Neural cell (in vitro differentiated cells): Measurements from ENCODE around the gene KRT76. TPM values are rescaled to one million over a fixed set of nuclear protein-coding genes. Genes with fewer than 3 reads are reported as not detected.

Source experiments
- H2AFZ ChIP-seq: fragments of 200-600, 300-800 bp; sonication (generic), shearing (Covaris generic); 2 replicates; pipeline ENCODE4 v1.6.0; 2014; ENCODE audit warnings: low read depth, mild to moderate bottlenecking, antibody characterized with exemption, low read length, moderate library complexity
- H3F3A ChIP-seq: fragments of 200-600 bp; shearing (Covaris generic); 2 replicates; pipeline ENCODE4 v1.6.1; 2016; ENCODE audit warnings: mild to moderate bottlenecking, moderate library complexity, mixed read lengths, antibody characterized with exemption, low read length; ENCODE audit not compliant: insufficient read depth, poor library complexity, severe bottlenecking
- H3K27ac ChIP-seq: fragments of 200-600, 300-800 bp; sonication (generic), shearing (Covaris generic); 2 replicates; pipeline ENCODE4 v1.5.1; 2014; ENCODE audit warnings: mild to moderate bottlenecking, low read length, moderate library complexity
- H3K27me3 ChIP-seq: fragments of 300-800, 200-600 bp; sonication (generic), shearing (Covaris generic); 2 replicates; pipeline ENCODE4 v1.6.0; 2014; ENCODE audit warnings: mild to moderate bottlenecking, low read depth, low read length, moderate library complexity; ENCODE audit not compliant: insufficient read depth
- H3K36me3 ChIP-seq: fragments of 300-800, 200-600 bp; sonication (generic), shearing (Covaris generic); 2 replicates; pipeline ENCODE4 v1.5.1; 2014; ENCODE audit warnings: mild to moderate bottlenecking, antibody characterized with exemption, low read length, moderate library complexity; ENCODE audit not compliant: insufficient read depth
- H3K4me2 ChIP-seq: fragments of 300-800, 200-600 bp; sonication (generic), shearing (Covaris generic); 2 replicates; pipeline ENCODE4 v1.6.0; 2014; ENCODE audit warnings: mild to moderate bottlenecking, low read length
- H3K4me3 ChIP-seq: fragments of 300-800, 200-600 bp; sonication (generic), shearing (Covaris generic); 2 replicates; pipeline ENCODE4 v1.5.1; 2014; ENCODE audit warnings: mild to moderate bottlenecking, low read length, moderate library complexity
- H3K79me2 ChIP-seq: fragments of 200-600 bp; shearing (Covaris generic); replicated peaks from 2 replicates; pipeline ENCODE4 v1.6.0; 2014; ENCODE audit warnings: mild to moderate bottlenecking, low read length, moderate library complexity; ENCODE audit not compliant: insufficient read depth
- H3K9ac ChIP-seq: fragments of 300-800, 200-600 bp; sonication (generic), shearing (Covaris generic); 2 replicates; pipeline ENCODE4 v1.6.1; 2016; ENCODE audit warnings: mild to moderate bottlenecking, low read length, mixed read lengths
- H3K9me2 ChIP-seq: fragments of 200-600 bp; shearing (Covaris generic); 2 replicates; pipeline ENCODE4 v1.6.1; 2016; ENCODE audit warnings: mild to moderate bottlenecking, low read length, mixed read lengths; ENCODE audit not compliant: insufficient read depth
- H3K9me3 ChIP-seq: fragments of 200-600, 300-800 bp; sonication (generic), shearing (Covaris generic); 2 replicates; pipeline ENCODE4 v1.6.1; 2016; ENCODE audit warnings: mild to moderate bottlenecking, mixed run types, low read length, moderate library complexity, mixed read lengths
- H4K20me1 ChIP-seq: fragments of 200-600 bp; shearing (Covaris generic); 2 replicates; pipeline ENCODE4 v1.6.1; 2016; ENCODE audit warnings: mild to moderate bottlenecking, mixed run types; ENCODE audit not compliant: insufficient read depth
- EP300 ChIP-seq: fragments of 450-650 bp; conservative IDR thresholded peaks from 2 replicates; pipeline ENCODE4 v1.6.1; 2014; ENCODE audit warnings: antibody characterized with exemption, mild to moderate bottlenecking, moderate library complexity; ENCODE audit not compliant: poor library complexity, severe bottlenecking
- EZH2 ChIP-seq: fragments of 200-600, 300-800 bp; shearing (Covaris generic), sonication (generic); IDR thresholded peaks from 2 replicates; pipeline ENCODE4 v1.6.1; 2014; ENCODE audit warnings: antibody characterized with exemption, low read length, borderline replicate concordance, mild to moderate bottlenecking; ENCODE audit not compliant: insufficient read depth, poor library complexity, severe bottlenecking
- MXI1 ChIP-seq: fragments of 450-650 bp; conservative IDR thresholded peaks from 2 replicates; pipeline ENCODE4 v1.6.1; 2014; ENCODE audit warnings: antibody characterized with exemption, mild to moderate bottlenecking; ENCODE audit not compliant: poor library complexity, severe bottlenecking
- POLR2AphosphoS5 ChIP-seq: IDR thresholded peaks from 2 replicates; pipeline ENCODE4 v1.6.1; 2012
- RAD21 ChIP-seq: fragments of 450-650 bp; conservative IDR thresholded peaks from 2 replicates; pipeline ENCODE4 v1.6.1; 2014; ENCODE audit warnings: antibody characterized with exemption, mild to moderate bottlenecking, moderate library complexity
- SMC3 ChIP-seq: fragments of 450-650 bp; conservative IDR thresholded peaks from 2 replicates; pipeline ENCODE4 v1.6.1; 2014; ENCODE audit warnings: antibody characterized with exemption, mild to moderate bottlenecking, moderate library complexity; ENCODE audit not compliant: poor library complexity
- TAF1 ChIP-seq: IDR thresholded peaks from 2 replicates; pipeline ENCODE4 v1.6.1; 2012; ENCODE audit warnings: low read depth
- polyA plus RNA-seq: library from polyadenylated mRNA; depleted of rRNA; stranded (reverse); fragments of >200 nt; gene quantifications from 2 replicates; pipeline ENCODE4 v1.2.3, GENCODE V29; 2014
- TF ChIP-seq, protein P1 (sequence below): IDR thresholded peaks from 2 replicates; pipeline ENCODE4 v1.6.1; 2012; ENCODE audit warnings: borderline replicate concordance
- TF ChIP-seq, protein P2 (sequence below): fragments of 450-650 bp; IDR thresholded peaks from 2 replicates; pipeline ENCODE4 v1.5.1; 2014; ENCODE audit warnings: antibody characterized with exemption, mild to moderate bottlenecking, moderate library complexity; ENCODE audit not compliant: poor library complexity, severe bottlenecking

Gene KRT76
- polyA plus RNA-seq, 1 donor from 2014 or later, result not detected

GRCh38 chr12:52735816-52736632 is 41.1 kb downstream of the KRT76 start (continued):
- TF ChIP-seq EP300, result no peak
- TF ChIP-seq TAF1, result no peak

DNA sequence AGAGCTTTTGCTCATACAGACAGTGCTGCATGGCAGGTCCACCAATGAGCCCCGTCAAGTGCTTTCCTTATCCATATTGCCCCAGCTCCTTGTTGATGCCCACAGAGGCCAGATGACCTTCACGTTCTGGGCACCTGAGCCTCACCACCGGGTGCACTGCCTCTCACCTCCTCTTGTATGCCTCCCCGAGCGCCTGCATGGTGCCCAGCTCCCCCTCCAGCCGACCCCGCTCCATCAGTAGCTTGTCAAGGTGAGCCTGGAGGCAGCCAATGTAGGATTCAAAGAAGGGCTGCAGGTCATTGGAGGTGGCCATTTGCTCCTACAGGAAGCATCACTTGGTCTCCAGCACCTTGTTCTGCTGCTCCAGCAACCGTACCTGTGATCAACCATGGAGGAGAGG is 42.0 kb downstream of the KRT76 start:
- H3K4me3 ChIP-seq, result no peak overlapping the region
- H3K9me3 ChIP-seq, result no peaks in the 10 kb centered on the region
- no peaks in the 10 kb centered on the region for H3K36me3 ChIP-seq
- no peaks in the 10 kb centered on the region for H3K79me2 ChIP-seq
- TF ChIP-seq EP300 (no peak), TAF1 (no peak), RAD21 (no peak), SMC3 (no peak), EZH2 (no peak), MXI1 (no peak), POLR2AphosphoS5 (no peak)
- TF ChIP-seq, protein P1, sequence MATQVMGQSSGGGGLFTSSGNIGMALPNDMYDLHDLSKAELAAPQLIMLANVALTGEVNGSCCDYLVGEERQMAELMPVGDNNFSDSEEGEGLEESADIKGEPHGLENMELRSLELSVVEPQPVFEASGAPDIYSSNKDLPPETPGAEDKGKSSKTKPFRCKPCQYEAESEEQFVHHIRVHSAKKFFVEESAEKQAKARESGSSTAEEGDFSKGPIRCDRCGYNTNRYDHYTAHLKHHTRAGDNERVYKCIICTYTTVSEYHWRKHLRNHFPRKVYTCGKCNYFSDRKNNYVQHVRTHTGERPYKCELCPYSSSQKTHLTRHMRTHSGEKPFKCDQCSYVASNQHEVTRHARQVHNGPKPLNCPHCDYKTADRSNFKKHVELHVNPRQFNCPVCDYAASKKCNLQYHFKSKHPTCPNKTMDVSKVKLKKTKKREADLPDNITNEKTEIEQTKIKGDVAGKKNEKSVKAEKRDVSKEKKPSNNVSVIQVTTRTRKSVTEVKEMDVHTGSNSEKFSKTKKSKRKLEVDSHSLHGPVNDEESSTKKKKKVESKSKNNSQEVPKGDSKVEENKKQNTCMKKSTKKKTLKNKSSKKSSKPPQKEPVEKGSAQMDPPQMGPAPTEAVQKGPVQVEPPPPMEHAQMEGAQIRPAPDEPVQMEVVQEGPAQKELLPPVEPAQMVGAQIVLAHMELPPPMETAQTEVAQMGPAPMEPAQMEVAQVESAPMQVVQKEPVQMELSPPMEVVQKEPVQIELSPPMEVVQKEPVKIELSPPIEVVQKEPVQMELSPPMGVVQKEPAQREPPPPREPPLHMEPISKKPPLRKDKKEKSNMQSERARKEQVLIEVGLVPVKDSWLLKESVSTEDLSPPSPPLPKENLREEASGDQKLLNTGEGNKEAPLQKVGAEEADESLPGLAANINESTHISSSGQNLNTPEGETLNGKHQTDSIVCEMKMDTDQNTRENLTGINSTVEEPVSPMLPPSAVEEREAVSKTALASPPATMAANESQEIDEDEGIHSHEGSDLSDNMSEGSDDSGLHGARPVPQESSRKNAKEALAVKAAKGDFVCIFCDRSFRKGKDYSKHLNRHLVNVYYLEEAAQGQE, result no peak
- TF ChIP-seq, protein P2, sequence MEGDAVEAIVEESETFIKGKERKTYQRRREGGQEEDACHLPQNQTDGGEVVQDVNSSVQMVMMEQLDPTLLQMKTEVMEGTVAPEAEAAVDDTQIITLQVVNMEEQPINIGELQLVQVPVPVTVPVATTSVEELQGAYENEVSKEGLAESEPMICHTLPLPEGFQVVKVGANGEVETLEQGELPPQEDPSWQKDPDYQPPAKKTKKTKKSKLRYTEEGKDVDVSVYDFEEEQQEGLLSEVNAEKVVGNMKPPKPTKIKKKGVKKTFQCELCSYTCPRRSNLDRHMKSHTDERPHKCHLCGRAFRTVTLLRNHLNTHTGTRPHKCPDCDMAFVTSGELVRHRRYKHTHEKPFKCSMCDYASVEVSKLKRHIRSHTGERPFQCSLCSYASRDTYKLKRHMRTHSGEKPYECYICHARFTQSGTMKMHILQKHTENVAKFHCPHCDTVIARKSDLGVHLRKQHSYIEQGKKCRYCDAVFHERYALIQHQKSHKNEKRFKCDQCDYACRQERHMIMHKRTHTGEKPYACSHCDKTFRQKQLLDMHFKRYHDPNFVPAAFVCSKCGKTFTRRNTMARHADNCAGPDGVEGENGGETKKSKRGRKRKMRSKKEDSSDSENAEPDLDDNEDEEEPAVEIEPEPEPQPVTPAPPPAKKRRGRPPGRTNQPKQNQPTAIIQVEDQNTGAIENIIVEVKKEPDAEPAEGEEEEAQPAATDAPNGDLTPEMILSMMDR, result no peak
- no peak overlapping the region for H3K9ac ChIP-seq
- no peaks in the 10 kb centered on the region for H3K9me2 ChIP-seq
- H4K20me1 ChIP-seq, result no peaks in the 10 kb centered on the region
- no peak overlapping the region for H2AFZ ChIP-seq
- H3F3A ChIP-seq, result no peaks in the 10 kb centered on the region
- H3K27me3 ChIP-seq, result peaks cover 15% of the 10 kb centered on the region
- no peak overlapping the region for H3K4me2 ChIP-seq
- no peak overlapping the region for H3K27ac ChIP-seq

GRCh38 chr12:52730793-52731192 is 46.4 kb downstream of the KRT76 start:
- no peaks in the 10 kb centered on the region for H3K9me3 ChIP-seq
- H3K4me3 ChIP-seq, result no peak overlapping the region
- no peaks in the 10 kb centered on the region for H3K36me3 ChIP-seq
- H3F3A ChIP-seq, result no peaks in the 10 kb centered on the region
- no peak for TF ChIP-seq SMC3
- TF ChIP-seq RAD21, result no peak
- TF ChIP-seq, protein P2, result no peak
- TF ChIP-seq, protein P1, result no peak
- no peak for TF ChIP-seq EZH2
- no peak for TF ChIP-seq MXI1
- TF ChIP-seq POLR2AphosphoS5, result no peak
- no peak for TF ChIP-seq TAF1
- TF ChIP-seq EP300, result no peak
- H3K79me2 ChIP-seq, result no peaks in the 10 kb centered on the region
- H2AFZ ChIP-seq, result no peak overlapping the region
- H3K9me2 ChIP-seq, result no peaks in the 10 kb centered on the region
- H4K20me1 ChIP-seq, result no peaks in the 10 kb centered on the region
- H3K9ac ChIP-seq, result no peak overlapping the region
- H3K27me3 ChIP-seq, result peaks cover 11% of the 10 kb centered on the region
- H3K27ac ChIP-seq, result no peak overlapping the region
- no peak overlapping the region for H3K4me2 ChIP-seq
